GM19238 (cell line): ENCODE measurements around the gene WDR82.

Experiments used
- DNase-seq: peaks from one replicate; pipeline ENCODE4 v3.0.0; 2011; ENCODE audit warnings: low spot score; ENCODE audit not compliant: insufficient read length

WDR82 gene

GRCh38 chr3:52308308-52308707 is 29.9 kb upstream of the WDR82 start:
- no peak for DNase-seq

GRCh38 chr3:52306978-52307377 is 28.5 kb upstream of the WDR82 start:
- DNase-seq: no peak

GRCh38 chr3:52305926-52306325 is 27.5 kb upstream of the WDR82 start:
- no peak for DNase-seq

- no peak for DNase-seq
Observed at GRCh38 chr3:52303811-52304210, 25.4 kb upstream of the WDR82 start.

- DNase-seq: no peak
Observed at GRCh38 chr3:52302426-52303145, 24.1 kb upstream of the WDR82 start.

GRCh38 chr3:52299879-52300611 is 21.6 kb upstream of the WDR82 start:
- no peak for DNase-seq

GRCh38 chr3:52299247-52299878 is 20.9 kb upstream of the WDR82 start:
- DNase-seq: no peak

- DNase-seq: no peak
Observed at GRCh38 chr3:52298149-52299098, 20.0 kb upstream of the WDR82 start.

GRCh38 chr3:52297242-52298148 is 19.0 kb upstream of the WDR82 start:
- no peak for DNase-seq

GRCh38 chr3:52295671-52296208 is 17.3 kb upstream of the WDR82 start:
- DNase-seq: no peak

GRCh38 chr3:52294320-52295150 is 16.1 kb upstream of the WDR82 start:
- no peak for DNase-seq

- DNase-seq: no peak
Observed at GRCh38 chr3:52293491-52294319, 15.3 kb upstream of the WDR82 start.

GRCh38 chr3:52292247-52293065 is 14.0 kb upstream of the WDR82 start:
- no peak for DNase-seq

GRCh38 chr3:52291508-52292181 is 13.2 kb upstream of the WDR82 start:
- peak; percentile 58 for DNase-seq

- no peak for DNase-seq
Observed at GRCh38 chr3:52290596-52291507, 12.4 kb upstream of the WDR82 start.
